GM12878 (cell line): Measurements from ENCODE around the gene TLNRD1. TPM values are rescaled to one million over a fixed set of nuclear protein-coding genes. Genes with fewer than 3 reads are reported as not detected.

Experiments used
- ATAC-seq: fragments of 200-7000 bp; cut with Tn5 transposase; 3 replicates; pipeline ENCODE4 v1.9.1; 2020; ENCODE audit warnings: mild to moderate bottlenecking, moderate library complexity
- BruUV-seq: library from RNA; stranded (reverse); fragments of 400-500 nt; replicated peaks from 2 replicates; lab custom pipeline; 2021; lab: Mats Ljungman, UMichigan
- CTCF ChIA-PET: fragments of 300-600 bp; sonication (Branson Sonifier 250); formaldehyde crosslinking; extraction: SDS; loops from one replicate; lab custom pipeline; 2021; ENCODE audit warnings: inconsistent platforms; lab: Yijun Ruan, JAX
- POLR2A ChIA-PET: fragments of 350-600 bp; formaldehyde crosslinking; extraction: SDS; loops from one replicate; lab custom pipeline; 2021; ENCODE audit warnings: inconsistent platforms; lab: Charles Lee
- RAD21 ChIA-PET: fragments of 300-600 bp; sonication (Branson Sonifier 250); formaldehyde crosslinking; loops from one replicate; lab custom pipeline; 2023; ENCODE audit warnings: antibody characterized with exemption; ENCODE audit not compliant: unreplicated experiment; lab: Charles Lee
- SMC1A ChIA-PET: fragments of 300-600 bp; sonication (Branson Sonifier 250); formaldehyde crosslinking; loops from one replicate; lab custom pipeline; 2023; ENCODE audit not compliant: unreplicated experiment, uncharacterized antibody; lab: Charles Lee
- DNase-seq: peaks from one replicate; pipeline ENCODE4 v3.0.0-alpha.2; 2011; ENCODE audit warnings: low read depth, low spot score
- FAIRE-seq: peaks from 3 replicates; lab custom pipeline; 2011; peaks lifted over from hg19 to GRCh38; lab: Jason Lieb, UNC
- H2AFZ ChIP-seq: 2 replicates; pipeline ENCODE4 v1.6.0; 2011; ENCODE audit warnings: low read depth, low read length, control low read depth; ENCODE audit not compliant: control insufficient read depth
- H3K27ac ChIP-seq: 2 replicates; pipeline ENCODE4 v1.5.1; 2011; ENCODE audit warnings: control low read depth; ENCODE audit not compliant: control insufficient read depth, insufficient read depth
- H3K27me3 ChIP-seq, 2 experiments: replicated peaks in 1 of 2; 2 replicates each; pipeline versions ENCODE4 v1.6.0 to v1.6.1; 2011; ENCODE audit warnings: low read length in 1 of 2; ENCODE audit not compliant: control insufficient read depth in 2 of 2, insufficient read depth in 2 of 2
- H3K36me3 ChIP-seq, 2 experiments: 2 replicates each; pipeline ENCODE4 v1.5.1; 2011; ENCODE audit warnings: low read length in 1 of 2; ENCODE audit not compliant: control insufficient read depth in 2 of 2, insufficient read depth in 2 of 2
- H3K4me1 ChIP-seq: 2 replicates; pipeline ENCODE4 v1.6.1; 2011; ENCODE audit warnings: mild to moderate bottlenecking, low read length, moderate library complexity, mixed read lengths; ENCODE audit not compliant: control insufficient read depth, insufficient read depth
- H3K4me2 ChIP-seq: 2 replicates; pipeline ENCODE4 v1.6.0; 2011; ENCODE audit warnings: control low read depth; ENCODE audit not compliant: control insufficient read depth, insufficient read depth
- H3K4me3 ChIP-seq: fragments of 200-600 bp; sonication (generic); 2 replicates; pipeline ENCODE4 v1.5.1; 2016
- H3K79me2 ChIP-seq: 2 replicates; pipeline ENCODE4 v1.6.0; 2011; ENCODE audit warnings: low read length; ENCODE audit not compliant: control insufficient read depth, insufficient read depth
- H3K9ac ChIP-seq: 2 replicates; pipeline ENCODE4 v1.8.0; 2011; ENCODE audit warnings: low read length, control low read depth, mixed read lengths; ENCODE audit not compliant: control insufficient read depth, insufficient read depth
- H3K9me3 ChIP-seq: replicated peaks from 3 replicates; pipeline ENCODE4 v1.5.1; 2011; ENCODE audit warnings: mild to moderate bottlenecking, low read length; ENCODE audit not compliant: control insufficient read depth, insufficient read depth
- H4K20me1 ChIP-seq: 2 replicates; pipeline ENCODE4 v1.6.0; 2011; ENCODE audit not compliant: control insufficient read depth, insufficient read depth
- EGR1 ChIP-seq, 2 experiments: IDR thresholded peaks; 1 replicate in 1 of 2; 2 replicates in 1 of 2; pipeline ENCODE4 v1.6.1; 2011 to 2012; ENCODE audit warnings: low read depth in 2 of 2, low read length in 2 of 2, borderline replicate concordance in 1 of 2, mild to moderate bottlenecking in 1 of 2, moderate library complexity in 1 of 2
- IRF5 ChIP-seq: fragments of 450-650 bp; IDR thresholded peaks from 2 replicates; pipeline ENCODE4 v1.6.1; 2017; ENCODE audit warnings: borderline replicate concordance
- KAT2A ChIP-seq: conservative IDR thresholded peaks from 2 replicates; pipeline ENCODE4 v1.6.1; 2011; ENCODE audit warnings: low read depth, low read length; ENCODE audit not compliant: control insufficient read depth
- LARP7 ChIP-seq: fragments of 450-650 bp; IDR thresholded peaks from 2 replicates; pipeline ENCODE4 v1.6.1; 2017; ENCODE audit warnings: mild to moderate bottlenecking
- MEF2A ChIP-seq: IDR thresholded peaks from 2 replicates; pipeline ENCODE4 v1.6.1; 2011; ENCODE audit warnings: low read depth, mild to moderate bottlenecking, low read length, moderate library complexity; ENCODE audit not compliant: insufficient read depth
- MTA3 ChIP-seq: IDR thresholded peaks from 2 replicates; pipeline ENCODE4 v1.6.1; 2012; ENCODE audit warnings: low read length, inconsistent platforms, borderline replicate concordance
- NFYB ChIP-seq: IDR thresholded peaks from 2 replicates; pipeline ENCODE4 v1.6.1; 2011; ENCODE audit warnings: low read depth, mild to moderate bottlenecking, low read length, improper control_type of control experiment, moderate library complexity; ENCODE audit not compliant: insufficient read depth
- POLR2AphosphoS2 ChIP-seq: IDR thresholded peaks from 2 replicates; pipeline ENCODE4 v1.6.1; 2011; ENCODE audit warnings: low read depth, mild to moderate bottlenecking, low read length, improper control_type of control experiment, moderate library complexity
- RAD51 ChIP-seq: fragments of 450-650 bp; IDR thresholded peaks from 2 replicates; pipeline ENCODE4 v1.6.1; 2016; ENCODE audit warnings: moderate library complexity, mild to moderate bottlenecking, inconsistent platforms
- RCOR1 ChIP-seq: conservative IDR thresholded peaks from 2 replicates; pipeline ENCODE4 v1.6.1; 2012; ENCODE audit warnings: low read depth, low read length, improper control_type of control experiment
- SIX5 ChIP-seq: IDR thresholded peaks from 2 replicates; pipeline ENCODE4 v1.6.1; 2011; ENCODE audit warnings: mild to moderate bottlenecking, low read depth, low read length, moderate library complexity; ENCODE audit not compliant: severe bottlenecking
- SRF ChIP-seq, 2 experiments: IDR thresholded peaks; 2 replicates each; pipeline ENCODE4 v1.6.1; 2011; ENCODE audit warnings: low read depth in 2 of 2, low read length in 2 of 2, mild to moderate bottlenecking in 1 of 2, moderate library complexity in 1 of 2
- ZNF384 ChIP-seq: IDR thresholded peaks from 2 replicates; pipeline ENCODE4 v1.6.1; 2012; ENCODE audit warnings: low read depth, mild to moderate bottlenecking, low read length, improper control_type of control experiment, borderline replicate concordance
- WGBS: methylation state at CpG from one replicate; pipeline ENCODE4 v1.1.6; 2016; ENCODE audit warnings: low lambda C conversion rate; ENCODE audit not compliant: insufficient replicate concordance, insufficient coverage; ENCODE audit errors: missing lambda C conversion rate; 5-methylcytosine and 5-hydroxymethylcytosine counted together
- in situ Hi-C: fragments of 300-500 bp; cut with MboI; formaldehyde crosslinking; loops from 9 replicates; pipeline ENCODE4 v1.14.3; 2018; ENCODE audit warnings: mixed read lengths
- intact Hi-C: fragments of 100-400 bp; cut with micrococcal nuclease; formaldehyde crosslinking; loops from one replicate; pipeline ENCODE4 v1.14.2; 2022; ENCODE audit not compliant: unreplicated experiment
- polyA plus RNA-seq, 11 experiments: library from polyadenylated mRNA; depleted of rRNA in 4 of 11; unstranded in 6 of 11; stranded (reverse) in 5 of 11; fragments of >200 nt; fragmentation: Nextera tagmentation in 4 of 11; fragmentation: Illumina TruSeq in 1 of 11; extraction: Ambion mirVana in 4 of 11; extraction: Trizol in 1 of 11; gene quantifications; 1 replicate in 1 of 11; 2 replicates in 10 of 11; pipeline versions ENCODE4 v1.2.1 to v1.2.3, GENCODE V29; 2011 to 2016; ENCODE audit warnings: inconsistent platforms in 2 of 11, missing spikeins in 2 of 11, low read depth in 1 of 11
- total RNA-seq, 4 experiments: library from RNA; depleted of rRNA in 3 of 4; stranded (reverse); fragments of >200 nt in 3 of 4; fragmentation: Illumina TruSeq in 1 of 4; extraction: Trizol in 1 of 4; gene quantifications; 2 replicates each; pipeline versions ENCODE4 v1.2.1 to v1.2.3, GENCODE V29; 2013 to 2021
- TF ChIP-seq, protein P1 (sequence below): IDR thresholded peaks from 2 replicates; pipeline ENCODE4 v1.6.1; 2011; ENCODE audit warnings: mild to moderate bottlenecking, low read depth, low read length, moderate library complexity; ENCODE audit not compliant: insufficient replicate concordance
- TF ChIP-seq, protein P2 (sequence below): fragments of 450-650 bp; IDR thresholded peaks from 2 replicates; pipeline ENCODE4 v1.6.1; 2018; ENCODE audit warnings: mild to moderate bottlenecking, low read depth, moderate library complexity; ENCODE audit not compliant: partially characterized antibody

Gene TLNRD1
- total and polyA plus RNA-seq, 10 of the 15 experiments (the other 5 are each of a cell fraction or from before 2014, with no cell fraction given): 2.5 to 44.8 (median 9.1) TPM

DNA sequence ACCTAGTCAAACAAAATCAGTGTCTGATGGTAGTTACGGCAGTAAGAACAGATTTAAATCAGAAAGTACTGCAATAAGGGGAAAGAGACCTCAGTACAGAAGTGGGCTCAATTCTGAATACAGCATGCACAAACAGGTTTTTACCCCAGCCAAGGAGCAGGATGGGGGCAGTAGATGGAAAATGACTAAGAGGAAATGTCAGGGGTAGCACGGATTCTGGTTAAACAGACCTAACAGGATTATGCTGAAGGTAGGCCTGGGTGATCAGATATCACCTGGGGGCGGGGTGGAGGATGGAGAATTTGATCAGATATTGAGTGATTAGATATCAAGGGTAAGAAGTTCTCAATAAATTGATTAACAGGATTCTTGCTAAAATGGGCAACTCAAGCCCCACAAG is 30.1 kb upstream of the TLNRD1 start:
- H3K79me2 ChIP-seq: no peaks in the 10 kb centered on the region
- RAD21 ChIA-PET: interaction anchor here (1.1 to 3.8 kb wide), 9 partner anchors 9 to 515 kb away, joined by 3 to 23 read pairs (median 5); partner anchors contain the start of gene CEMIP
- no peaks in the 10 kb centered on the region for H3K27me3 ChIP-seq
- BruUV-seq: no TSS peak
- H3K36me3 ChIP-seq: no peaks in the 10 kb centered on the region; a peak in 1 of 4 replicates
- H3K27ac ChIP-seq: no peak overlapping the region
- no peak for TF ChIP-seq RCOR1
- no peak for TF ChIP-seq LARP7
- TF ChIP-seq ZNF384: no peak
- no peak for TF ChIP-seq SRF (IDR thresholded peaks at IDR 0.05; ENCODE audit: low read depth in 2 of 2, low read length in 2 of 2)
- TF ChIP-seq, protein P1, sequence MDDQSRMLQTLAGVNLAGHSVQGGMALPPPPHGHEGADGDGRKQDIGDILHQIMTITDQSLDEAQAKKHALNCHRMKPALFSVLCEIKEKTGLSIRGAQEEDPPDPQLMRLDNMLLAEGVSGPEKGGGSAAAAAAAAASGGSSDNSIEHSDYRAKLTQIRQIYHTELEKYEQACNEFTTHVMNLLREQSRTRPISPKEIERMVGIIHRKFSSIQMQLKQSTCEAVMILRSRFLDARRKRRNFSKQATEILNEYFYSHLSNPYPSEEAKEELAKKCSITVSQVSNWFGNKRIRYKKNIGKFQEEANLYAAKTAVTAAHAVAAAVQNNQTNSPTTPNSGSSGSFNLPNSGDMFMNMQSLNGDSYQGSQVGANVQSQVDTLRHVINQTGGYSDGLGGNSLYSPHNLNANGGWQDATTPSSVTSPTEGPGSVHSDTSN: no peak
- TF ChIP-seq, protein P2, sequence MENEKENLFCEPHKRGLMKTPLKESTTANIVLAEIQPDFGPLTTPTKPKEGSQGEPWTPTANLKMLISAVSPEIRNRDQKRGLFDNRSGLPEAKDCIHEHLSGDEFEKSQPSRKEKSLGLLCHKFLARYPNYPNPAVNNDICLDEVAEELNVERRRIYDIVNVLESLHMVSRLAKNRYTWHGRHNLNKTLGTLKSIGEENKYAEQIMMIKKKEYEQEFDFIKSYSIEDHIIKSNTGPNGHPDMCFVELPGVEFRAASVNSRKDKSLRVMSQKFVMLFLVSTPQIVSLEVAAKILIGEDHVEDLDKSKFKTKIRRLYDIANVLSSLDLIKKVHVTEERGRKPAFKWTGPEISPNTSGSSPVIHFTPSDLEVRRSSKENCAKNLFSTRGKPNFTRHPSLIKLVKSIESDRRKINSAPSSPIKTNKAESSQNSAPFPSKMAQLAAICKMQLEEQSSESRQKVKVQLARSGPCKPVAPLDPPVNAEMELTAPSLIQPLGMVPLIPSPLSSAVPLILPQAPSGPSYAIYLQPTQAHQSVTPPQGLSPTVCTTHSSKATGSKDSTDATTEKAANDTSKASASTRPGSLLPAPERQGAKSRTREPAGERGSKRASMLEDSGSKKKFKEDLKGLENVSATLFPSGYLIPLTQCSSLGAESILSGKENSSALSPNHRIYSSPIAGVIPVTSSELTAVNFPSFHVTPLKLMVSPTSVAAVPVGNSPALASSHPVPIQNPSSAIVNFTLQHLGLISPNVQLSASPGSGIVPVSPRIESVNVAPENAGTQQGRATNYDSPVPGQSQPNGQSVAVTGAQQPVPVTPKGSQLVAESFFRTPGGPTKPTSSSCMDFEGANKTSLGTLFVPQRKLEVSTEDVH: no peak
- no peak for TF ChIP-seq NFYB
- TF ChIP-seq SIX5: no peak
- no peak for TF ChIP-seq POLR2AphosphoS2
- no peak for TF ChIP-seq RAD51
- no peak for TF ChIP-seq KAT2A
- no peak for TF ChIP-seq IRF5
- no peak for TF ChIP-seq EGR1 (IDR thresholded peaks at IDR 0.05; ENCODE audit: borderline replicate concordance in 1 of 2, low read depth in 2 of 2, low read length in 2 of 2)
- no peak for TF ChIP-seq MTA3
- TF ChIP-seq MEF2A: no peak
- H3K4me1 ChIP-seq: no peaks in the 10 kb centered on the region
- DNase-seq: no peak
- no peaks in the 10 kb centered on the region for H4K20me1 ChIP-seq
- in situ Hi-C loops (loop anchor here (5.0 kb wide), 1 partner anchor 513 kb away; no protein-coding TSS in a partner anchor), intact Hi-C loops (loop anchor here (2.0 kb wide), 3 partner anchors 194 to 514 kb away; no protein-coding TSS in a partner anchor)
- H3K4me3 ChIP-seq: no peak overlapping the region
- CTCF ChIA-PET: interaction anchor here (1.1 to 4.4 kb wide), 25 partner anchors 9 to 729 kb away, joined by 3 to 39 read pairs (median 4); partner anchors contain the start of gene CEMIP
- ATAC-seq: no peak
- WGBS: 88% methylated on average over 3 of the region's 3 CpGs
- POLR2A ChIA-PET: no interaction called here
- no peak for FAIRE-seq
- SMC1A ChIA-PET: interaction anchor here (1.0 to 4.3 kb wide), 14 partner anchors 9 to 514 kb away, joined by 3 to 18 read pairs (median 4); partner anchors contain the start of gene CEMIP
- no peak overlapping the region for H3K9ac ChIP-seq
- no peaks in the 10 kb centered on the region for H3K9me3 ChIP-seq
- no peak overlapping the region for H2AFZ ChIP-seq
- H3K4me2 ChIP-seq: no peak overlapping the region
